Body of pancreas (tissue), 4 donors: ENCODE results near the gene SCP2. TPM values are rescaled to one million over a fixed set of nuclear protein-coding genes. Genes with fewer than 3 reads are reported as not detected.

Experiments used
- ATAC-seq: fragments of 150-250 bp; one replicate; pipeline ENCODE4 v1.9.1; 2016
- DNase-seq, 4 donors: peaks; one replicate each; pipeline ENCODE4 v3.0.0-alpha.2; 2019
- H3K27ac ChIP-seq, 4 donors: fragments of 200-600 bp; sonication (generic); 1 replicate in 3 of 4; 2 replicates in 1 of 4; pipeline versions ENCODE4 v1.5.1 to v1.6.1; 2016 to 2019; ENCODE audit warnings: mild to moderate bottlenecking in 1 of 4, mixed read lengths in 1 of 4, moderate library complexity in 1 of 4
- H3K27me3 ChIP-seq, 2 donors: fragments of 200-600 bp; sonication (generic); one replicate each; pipeline ENCODE4 v1.6.0; 2016; ENCODE audit warnings: mild to moderate bottlenecking in 1 of 2
- H3K36me3 ChIP-seq, 2 donors: fragments of 200-600 bp; sonication (generic); replicated peaks in 1 of 2; 2 replicates each; pipeline ENCODE4 v1.5.1; 2016; ENCODE audit warnings: low read depth in 2 of 2; ENCODE audit not compliant: insufficient read depth in 1 of 2
- H3K4me1 ChIP-seq: fragments of 200-600 bp; sonication (generic); one replicate; pipeline ENCODE4 v1.6.0; 2016
- H3K4me3 ChIP-seq, 2 donors: fragments of 200-600 bp; sonication (generic); 1 replicate in 1 of 2; 2 replicates in 1 of 2; pipeline ENCODE4 v1.5.1; 2016 to 2019
- H3K9me3 ChIP-seq, 3 donors: fragments of 200-600 bp; sonication (generic); 1 replicate in 2 of 3; 2 replicates in 1 of 3; pipeline ENCODE4 v1.5.1; 2016
- POLR2A ChIP-seq, 3 donors: fragments of 450-650 bp; IDR thresholded peaks; one replicate each; pipeline ENCODE4 v1.6.1; 2016; ENCODE audit warnings: antibody characterized with exemption in 3 of 3, mild to moderate bottlenecking in 2 of 3
- WGBS, 2 donors: methylation state at CpG; one replicate each; pipeline ENCODE4 v1.1.5; 2017; 5-methylcytosine and 5-hydroxymethylcytosine counted together
- intact Hi-C: fragments of 100-400 bp; cut with DNase I; formaldehyde crosslinking; loops from one replicate; pipeline ENCODE4 v1.15.1; 2023
- total RNA-seq, 2 donors: library from RNA; depleted of rRNA; stranded (reverse); fragments of >200 nt; gene quantifications; one replicate each; pipeline ENCODE4 v1.1.0, GENCODE V29; 2016
- TF ChIP-seq, protein P1 (sequence below), 7 experiments: fragments of 450-650 bp in 4 of 7; fragments of 200-600 bp in 3 of 7; sonication (generic) in 3 of 7; IDR thresholded peaks; one replicate each; pipeline ENCODE4 v1.5.1; 2016 to 2019; ENCODE audit warnings: antibody characterized with exemption in 7 of 7

Gene SCP2
- total RNA-seq, 2 donors from 2014 or later: 87.4 to 90.3 TPM

DNA sequence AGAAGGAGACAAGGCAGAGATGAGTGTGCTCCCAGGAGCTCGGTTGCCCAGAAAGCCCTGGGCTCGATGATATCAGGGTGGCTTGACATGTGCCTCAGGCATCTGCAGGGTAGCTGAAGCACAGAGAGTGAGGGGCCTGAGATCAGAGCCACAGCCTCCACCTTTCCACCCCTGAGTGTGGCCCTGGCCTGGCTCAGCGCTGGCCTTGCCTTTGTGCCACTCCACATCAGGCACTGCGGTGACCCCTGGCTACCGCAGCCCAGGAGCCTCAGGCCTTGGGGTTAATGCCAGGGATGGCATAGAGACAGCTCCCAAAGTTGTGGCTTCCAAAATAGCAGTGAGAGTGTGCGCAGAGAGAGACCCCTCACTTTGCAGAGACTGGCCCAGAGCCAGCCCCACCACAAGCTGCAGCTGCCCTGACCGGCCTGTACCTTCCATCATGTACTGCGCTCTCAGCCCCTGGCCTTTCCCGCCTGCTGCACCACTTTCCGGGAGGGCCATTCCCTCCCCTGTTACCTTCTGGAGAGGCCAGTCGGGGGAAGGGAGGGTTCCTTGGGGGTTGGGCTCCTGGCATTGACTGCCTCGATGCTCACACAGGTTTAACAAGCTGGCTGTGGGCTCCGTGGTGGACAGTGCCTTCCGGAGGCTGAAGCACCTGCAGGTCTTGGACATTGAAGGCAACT is 154.4 kb downstream of the SCP2 start:
- 79 to 81% methylated on average over 12 to 14 of the region's 14 CpGs for WGBS, 2 donors

GRCh38 chr1:53082826-53083455 is 155.9 kb downstream of the SCP2 start:
- no peak for ATAC-seq
- no peaks in the 10 kb centered on the region for H3K4me1 ChIP-seq
- H3K4me3 ChIP-seq: no peak overlapping the region
- no peak for TF ChIP-seq POLR2A (IDR thresholded peaks at IDR 0.05)
- TF ChIP-seq, protein P1, sequence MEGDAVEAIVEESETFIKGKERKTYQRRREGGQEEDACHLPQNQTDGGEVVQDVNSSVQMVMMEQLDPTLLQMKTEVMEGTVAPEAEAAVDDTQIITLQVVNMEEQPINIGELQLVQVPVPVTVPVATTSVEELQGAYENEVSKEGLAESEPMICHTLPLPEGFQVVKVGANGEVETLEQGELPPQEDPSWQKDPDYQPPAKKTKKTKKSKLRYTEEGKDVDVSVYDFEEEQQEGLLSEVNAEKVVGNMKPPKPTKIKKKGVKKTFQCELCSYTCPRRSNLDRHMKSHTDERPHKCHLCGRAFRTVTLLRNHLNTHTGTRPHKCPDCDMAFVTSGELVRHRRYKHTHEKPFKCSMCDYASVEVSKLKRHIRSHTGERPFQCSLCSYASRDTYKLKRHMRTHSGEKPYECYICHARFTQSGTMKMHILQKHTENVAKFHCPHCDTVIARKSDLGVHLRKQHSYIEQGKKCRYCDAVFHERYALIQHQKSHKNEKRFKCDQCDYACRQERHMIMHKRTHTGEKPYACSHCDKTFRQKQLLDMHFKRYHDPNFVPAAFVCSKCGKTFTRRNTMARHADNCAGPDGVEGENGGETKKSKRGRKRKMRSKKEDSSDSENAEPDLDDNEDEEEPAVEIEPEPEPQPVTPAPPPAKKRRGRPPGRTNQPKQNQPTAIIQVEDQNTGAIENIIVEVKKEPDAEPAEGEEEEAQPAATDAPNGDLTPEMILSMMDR (IDR thresholded peaks at IDR 0.05): no peak
- WGBS, 2 donors: 69 to 82% methylated on average over 11 to 13 of the region's 13 CpGs
- intact Hi-C loops: no loop called here
- no peak overlapping the region for H3K27ac ChIP-seq
- H3K27me3 ChIP-seq: no peaks in the 10 kb centered on the region
- no peak for DNase-seq
- no peaks in the 10 kb centered on the region for H3K9me3 ChIP-seq
- H3K36me3 ChIP-seq: no peaks in the 10 kb centered on the region

More for the DNA sequence above, 154.4 kb downstream of the SCP2 start:
- Histone ChIP-seq H3K4me1 (no peaks in the 10 kb centered on the region), H3K9me3 (no peaks in the 10 kb centered on the region), H3K27ac (no peak overlapping the region), H3K27me3 (no peaks in the 10 kb centered on the region), H3K36me3 (no peaks in the 10 kb centered on the region), H3K4me3 (no peak overlapping the region)
- ATAC-seq: no peak
- DNase-seq: no peak
- intact Hi-C loops: no loop called here
- TF ChIP-seq, protein P1 (IDR thresholded peaks at IDR 0.05): no peak
- no peak for TF ChIP-seq POLR2A (IDR thresholded peaks at IDR 0.05)

GRCh38 chr1:53083636-53084588 is 156.8 kb downstream of the SCP2 start:
- no peak overlapping the region for H3K27ac ChIP-seq
- H3K4me1 ChIP-seq: no peaks in the 10 kb centered on the region
- 84 to 87% methylated on average over 16 to 17 of the region's 17 CpGs for WGBS, 2 donors
- H3K9me3 ChIP-seq: no peaks in the 10 kb centered on the region
- ATAC-seq (no peak), DNase-seq (no peak)
- H3K36me3 ChIP-seq: no peaks in the 10 kb centered on the region
- TF ChIP-seq POLR2A (IDR thresholded peaks at IDR 0.05): no peak
- TF ChIP-seq, protein P1 (IDR thresholded peaks at IDR 0.05): no peak
- no peak overlapping the region for H3K4me3 ChIP-seq
- intact Hi-C loops: no loop called here
- H3K27me3 ChIP-seq: no peaks in the 10 kb centered on the region

DNA sequence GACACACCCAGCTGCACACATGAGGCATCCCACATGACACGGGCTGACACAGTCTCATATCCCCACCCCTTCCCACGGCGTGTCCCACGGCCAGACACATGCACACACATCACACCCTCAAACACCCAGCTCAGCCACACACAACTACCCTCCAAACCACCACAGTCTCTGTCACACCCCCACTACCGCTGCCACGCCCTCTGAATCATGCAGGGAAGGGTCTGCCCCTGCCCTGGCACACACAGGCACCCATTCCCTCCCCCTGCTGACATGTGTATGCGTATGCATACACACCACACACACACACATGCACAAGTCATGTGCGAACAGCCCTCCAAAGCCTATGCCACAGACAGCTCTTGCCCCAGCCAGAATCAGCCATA is 157.5 kb downstream of the SCP2 start:
- H3K4me3 ChIP-seq: no peak overlapping the region
- H3K9me3 ChIP-seq: no peaks in the 10 kb centered on the region
- ATAC-seq (no peak), DNase-seq (no peak)
- no peak overlapping the region for H3K27ac ChIP-seq
- TF ChIP-seq, protein P1 (IDR thresholded peaks at IDR 0.05): no peak
- no peak for TF ChIP-seq POLR2A (IDR thresholded peaks at IDR 0.05)
- no peaks in the 10 kb centered on the region for H3K36me3 ChIP-seq
- no peaks in the 10 kb centered on the region for H3K27me3 ChIP-seq
- 87 to 88% methylated on average over 8 of the region's 8 CpGs for WGBS, 2 donors
- H3K4me1 ChIP-seq: no peaks in the 10 kb centered on the region
- intact Hi-C loops: no loop called here
